ENCODE data around the gene MFAP3L. TPM values are rescaled to one million over a fixed set of nuclear protein-coding genes. Genes with fewer than 3 reads are reported as not detected.
"Not testable (repeated sequence)": the region's sequence is repeated elsewhere in the genome, so short reads cannot be mapped to it uniquely, and the experiment has no call there.

MFAP3L gene
- total and polyA plus RNA-seq, 8 donors: 0.76 to 4.1 (median 2.1) TPM

DNA sequence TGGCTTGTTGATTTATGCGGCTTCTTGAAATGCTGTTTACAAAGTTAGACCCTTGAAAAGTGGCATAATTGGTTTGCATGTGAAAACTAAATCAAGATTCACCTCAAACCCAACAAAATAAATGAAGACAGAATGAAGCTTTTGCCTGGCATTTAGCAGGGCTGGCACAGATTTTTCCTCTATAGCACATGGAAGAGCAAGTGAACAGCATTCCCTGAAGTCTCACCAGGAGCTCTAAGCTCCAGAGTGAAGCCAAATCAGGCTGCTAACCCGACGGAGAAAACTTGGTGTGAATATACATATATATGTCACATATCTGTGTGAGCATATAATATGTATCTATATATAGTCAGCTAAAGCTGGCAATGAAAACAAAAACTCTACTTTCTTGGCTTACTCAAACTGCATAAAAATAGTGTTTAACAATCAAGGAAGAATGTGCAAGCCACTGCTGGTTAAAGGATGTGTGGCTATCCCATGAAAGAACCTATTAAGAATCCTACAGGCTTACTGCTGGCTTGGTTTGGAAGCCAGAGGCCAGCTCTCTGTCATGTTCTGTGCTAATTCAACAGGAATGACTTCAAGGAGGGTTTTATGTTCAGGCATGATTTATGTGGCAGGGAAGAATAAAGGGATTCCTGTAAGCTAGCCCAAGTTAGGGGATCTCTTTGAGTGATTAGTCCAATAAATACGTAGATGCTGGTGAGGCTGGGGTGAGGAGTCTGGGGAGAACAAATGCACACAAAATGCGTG, 69.9 kb downstream of the MFAP3L start:
- no peak overlapping the region for H3K27ac ChIP-seq
- intact Hi-C loops (cut with DNase I): no loop called here
- no peaks in the 10 kb centered on the region for H3K4me1 ChIP-seq
- no peak overlapping the region for H3K4me3 ChIP-seq
- TF ChIP-seq, protein P1, sequence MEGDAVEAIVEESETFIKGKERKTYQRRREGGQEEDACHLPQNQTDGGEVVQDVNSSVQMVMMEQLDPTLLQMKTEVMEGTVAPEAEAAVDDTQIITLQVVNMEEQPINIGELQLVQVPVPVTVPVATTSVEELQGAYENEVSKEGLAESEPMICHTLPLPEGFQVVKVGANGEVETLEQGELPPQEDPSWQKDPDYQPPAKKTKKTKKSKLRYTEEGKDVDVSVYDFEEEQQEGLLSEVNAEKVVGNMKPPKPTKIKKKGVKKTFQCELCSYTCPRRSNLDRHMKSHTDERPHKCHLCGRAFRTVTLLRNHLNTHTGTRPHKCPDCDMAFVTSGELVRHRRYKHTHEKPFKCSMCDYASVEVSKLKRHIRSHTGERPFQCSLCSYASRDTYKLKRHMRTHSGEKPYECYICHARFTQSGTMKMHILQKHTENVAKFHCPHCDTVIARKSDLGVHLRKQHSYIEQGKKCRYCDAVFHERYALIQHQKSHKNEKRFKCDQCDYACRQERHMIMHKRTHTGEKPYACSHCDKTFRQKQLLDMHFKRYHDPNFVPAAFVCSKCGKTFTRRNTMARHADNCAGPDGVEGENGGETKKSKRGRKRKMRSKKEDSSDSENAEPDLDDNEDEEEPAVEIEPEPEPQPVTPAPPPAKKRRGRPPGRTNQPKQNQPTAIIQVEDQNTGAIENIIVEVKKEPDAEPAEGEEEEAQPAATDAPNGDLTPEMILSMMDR (IDR thresholded peaks at IDR 0.05): no peak
- no peaks in the 10 kb centered on the region for H3K36me3 ChIP-seq
- ATAC-seq: no peak
- H3K27me3 ChIP-seq: peaks cover 0 to 4% (median 0%) of the 10 kb centered on the region in 4 donors
- FAIRE-seq: no peak
- no peak for DNase-seq
- H3K9me3 ChIP-seq: no peaks in the 10 kb centered on the region
- WGBS, 2 donors: 63 to 66% methylated on average over 5 of the region's 5 CpGs

DNA sequence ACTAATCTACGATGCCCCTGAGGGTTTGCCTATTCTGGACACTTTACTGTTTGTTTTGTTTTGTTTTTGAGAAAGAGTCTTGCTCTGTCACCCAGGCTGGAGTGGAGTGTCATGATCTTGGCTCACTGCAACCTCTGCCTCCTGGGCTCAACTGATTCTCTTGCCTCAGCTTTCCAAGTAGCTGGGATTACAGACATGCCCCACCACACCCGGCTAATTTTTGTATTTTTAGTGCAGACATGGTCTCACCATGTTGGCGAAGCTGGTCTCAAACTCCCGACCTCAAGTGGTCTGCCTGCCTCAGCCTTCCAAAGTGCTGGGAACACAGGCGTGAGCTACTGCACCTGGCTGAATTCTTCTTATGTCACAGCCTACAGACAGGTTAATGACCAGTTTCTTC, 70.7 kb downstream of the MFAP3L start:
- no peak for ATAC-seq
- no peak for DNase-seq
- Histone ChIP-seq H3K36me3 (no peaks in the 10 kb centered on the region), H3K27me3 (peaks cover 0 to 4% (median 0%) of the 10 kb centered on the region in 4 donors), H3K4me1 (no peaks in the 10 kb centered on the region), H3K9me3 (no peaks in the 10 kb centered on the region), H3K27ac (no peak overlapping the region), H3K4me3 (no peak overlapping the region)
- 69 to 74% methylated on average over 5 of the region's 5 CpGs for WGBS, 2 donors
- FAIRE-seq: no peak
- intact Hi-C loops (cut with DNase I): no loop called here
- TF ChIP-seq, protein P1 (IDR thresholded peaks at IDR 0.05): no peak

DNA sequence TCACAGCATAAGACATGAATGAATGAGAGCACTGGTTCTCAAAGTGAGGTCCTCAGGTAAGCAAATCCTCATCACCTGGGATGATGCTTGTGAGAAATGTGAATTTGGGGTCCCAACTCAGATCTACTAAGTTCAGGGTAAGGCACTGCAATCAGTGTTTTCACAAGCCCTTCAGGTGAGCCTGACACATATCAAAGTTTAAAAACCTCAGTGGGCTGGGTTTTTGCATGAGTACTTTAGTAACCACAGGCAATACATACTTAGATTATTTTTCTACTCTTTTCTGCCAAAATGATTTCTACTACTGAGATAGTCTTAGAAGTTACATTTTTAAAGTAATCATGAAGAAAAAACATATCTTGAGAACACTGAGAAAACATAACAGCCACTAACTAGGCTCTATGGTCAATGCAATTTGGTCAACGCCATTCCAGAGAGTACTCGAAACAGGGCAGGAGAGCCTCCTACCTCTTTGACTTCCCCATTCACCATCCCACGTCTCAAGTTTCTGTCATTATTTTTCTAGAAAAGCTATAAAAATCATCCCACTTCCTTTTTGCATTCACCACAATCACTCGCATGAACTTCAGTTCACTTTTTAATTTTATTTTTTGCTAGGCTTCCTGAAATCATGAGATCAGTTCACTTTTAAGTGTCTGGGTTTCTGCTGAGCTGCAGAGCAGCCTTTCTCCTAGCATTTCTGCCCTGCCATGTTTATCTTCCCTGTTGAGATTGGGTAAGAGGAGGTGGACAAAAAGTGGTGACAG, 73.8 kb downstream of the MFAP3L start:
- ATAC-seq (peak in 1 of 4 donors; percentile 66), FAIRE-seq (no peak), DNase-seq (no peak)
- H3K27me3 ChIP-seq: no peaks in the 10 kb centered on the region
- intact Hi-C loops (cut with DNase I): no loop called here
- WGBS, 2 donors: 66 to 68% methylated on average over 4 of the region's 4 CpGs
- no peak overlapping the region for H3K4me3 ChIP-seq
- no peak overlapping the region for H3K27ac ChIP-seq
- TF ChIP-seq, protein P1 (IDR thresholded peaks at IDR 0.05): no peak
- H3K4me1 ChIP-seq: no peaks in the 10 kb centered on the region
- H3K36me3 ChIP-seq: no peaks in the 10 kb centered on the region
- H3K9me3 ChIP-seq: no peaks in the 10 kb centered on the region

DNA sequence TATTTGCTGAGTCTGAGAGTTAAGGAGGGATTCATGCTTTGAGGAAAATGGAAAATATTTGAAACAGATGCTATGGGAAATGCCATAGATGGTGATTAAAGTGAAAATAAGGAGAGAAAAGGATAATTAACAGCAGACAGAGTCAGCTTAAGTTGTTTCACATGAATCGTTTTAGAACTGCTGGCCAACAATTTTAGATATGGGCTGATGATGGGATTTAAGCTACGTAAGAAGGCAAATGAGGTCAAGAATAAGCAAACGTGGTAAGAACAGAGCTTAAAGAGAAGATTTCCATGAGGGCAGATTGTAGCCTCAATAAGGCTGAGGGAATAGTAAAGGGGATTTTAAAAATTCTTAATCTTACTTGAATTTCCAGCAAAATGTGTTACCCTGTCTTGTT, 77.9 kb downstream of the MFAP3L start:
- DNase-seq (no peak), ATAC-seq (no peak), FAIRE-seq (no peak)
- H3K4me3 ChIP-seq: no peak overlapping the region
- TF ChIP-seq, protein P1 (IDR thresholded peaks at IDR 0.05): no peak
- intact Hi-C loops (cut with DNase I): no loop called here
- H3K4me1 ChIP-seq: no peaks in the 10 kb centered on the region
- no peaks in the 10 kb centered on the region for H3K36me3 ChIP-seq
- no peaks in the 10 kb centered on the region for H3K9me3 ChIP-seq
- 40 to 49% methylated on average over 3 of the region's 3 CpGs for WGBS, 2 donors
- no peak overlapping the region for H3K27ac ChIP-seq
- H3K27me3 ChIP-seq: no peaks in the 10 kb centered on the region

DNA sequence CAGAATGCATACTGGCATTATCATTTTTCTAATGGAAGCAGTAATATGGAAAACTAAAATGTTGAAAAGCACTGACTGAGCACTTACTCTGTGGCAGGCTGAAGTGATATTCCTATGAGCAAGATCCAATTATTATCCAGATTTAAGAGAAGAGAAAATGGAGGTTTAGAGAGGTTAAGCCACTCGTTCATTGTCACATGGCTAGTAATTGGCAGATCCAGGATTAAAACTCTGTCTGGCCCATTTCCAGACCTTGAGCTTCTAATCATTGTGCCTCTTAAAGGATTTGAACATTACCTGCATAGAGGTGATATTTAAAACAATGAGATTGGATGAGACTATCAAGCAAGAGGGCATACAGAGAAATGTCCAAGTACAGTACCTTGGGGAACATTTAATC, 80.6 kb downstream of the MFAP3L start:
- H3K27ac ChIP-seq: no peak overlapping the region
- TF ChIP-seq, protein P1 (IDR thresholded peaks at IDR 0.05): no peak
- no peaks in the 10 kb centered on the region for H3K27me3 ChIP-seq
- 21 to 31% methylated on average over 1 of the region's 1 CpG for WGBS, 2 donors
- DNase-seq: no peak
- H3K4me1 ChIP-seq: no peaks in the 10 kb centered on the region
- no peaks in the 10 kb centered on the region for H3K9me3 ChIP-seq
- intact Hi-C loops (cut with DNase I): no loop called here
- H3K36me3 ChIP-seq: no peaks in the 10 kb centered on the region
- ATAC-seq: no peak
- no peak for FAIRE-seq
- H3K4me3 ChIP-seq: no peak overlapping the region

DNA sequence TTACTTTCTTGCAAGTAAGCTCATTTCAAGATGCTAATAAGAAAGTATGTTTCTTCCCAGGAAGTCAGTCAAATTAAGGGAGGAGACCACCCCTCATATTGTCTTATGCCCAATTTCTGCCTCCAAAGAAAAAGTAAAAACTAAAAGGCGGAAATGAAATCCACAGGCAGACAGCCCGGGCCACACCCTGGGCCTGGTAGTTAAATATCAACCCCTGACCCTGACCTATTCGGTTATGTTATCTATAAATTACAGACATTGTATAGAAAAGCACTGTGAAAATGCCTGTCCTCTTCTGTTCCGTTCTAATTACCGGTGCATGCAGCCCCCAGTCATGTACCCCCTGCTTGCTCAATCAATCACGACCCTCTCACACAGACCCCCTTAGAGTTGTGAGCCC, 82.6 kb downstream of the MFAP3L start:
- intact Hi-C loops (cut with DNase I); H3K27ac ChIP-seq; ATAC-seq; H3K4me3 ChIP-seq; H3K36me3 ChIP-seq; H3K9me3 ChIP-seq; FAIRE-seq; H3K27me3 ChIP-seq; DNase-seq; H3K4me1 ChIP-seq: not testable (repeated sequence)
- WGBS, 2 donors: 37 to 60% methylated on average over 6 of the region's 6 CpGs
